GM10266 (cell line): ENCODE data around the gene CCDC12.

ENCODE experiments used
- DNase-seq: peaks from one replicate; pipeline ENCODE4 v3.0.0; 2012; ENCODE audit errors: extremely low spot score
- TF ChIP-seq, protein P1 (sequence below): IDR thresholded peaks from 2 replicates; pipeline ENCODE4 v1.5.1; 2012; ENCODE audit warnings: mild to moderate bottlenecking, low read depth; ENCODE audit not compliant: control insufficient read depth, insufficient read depth; ENCODE audit errors: missing control alignments

CCDC12 gene

DNA sequence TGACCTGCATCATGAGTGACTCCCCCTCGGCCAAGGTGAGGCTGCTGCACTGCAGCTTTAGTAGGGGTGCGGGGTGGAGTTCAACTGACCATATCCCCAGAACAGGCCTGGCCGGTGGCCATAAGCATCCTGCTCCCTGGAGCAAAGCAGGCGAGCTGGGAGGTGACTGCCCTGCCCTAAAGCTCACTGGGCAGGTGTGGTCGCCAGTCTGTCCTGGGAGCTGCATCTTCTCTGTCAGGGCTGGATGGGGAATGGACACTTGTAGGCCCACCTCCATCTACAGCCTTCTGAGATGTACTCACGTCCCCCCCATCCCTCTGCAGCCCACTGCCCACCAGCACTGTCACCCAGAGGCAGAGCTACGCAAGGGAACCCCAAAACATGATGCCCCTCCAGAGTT, 17.4 kb upstream of the CCDC12 start:
- TF ChIP-seq, protein P1, sequence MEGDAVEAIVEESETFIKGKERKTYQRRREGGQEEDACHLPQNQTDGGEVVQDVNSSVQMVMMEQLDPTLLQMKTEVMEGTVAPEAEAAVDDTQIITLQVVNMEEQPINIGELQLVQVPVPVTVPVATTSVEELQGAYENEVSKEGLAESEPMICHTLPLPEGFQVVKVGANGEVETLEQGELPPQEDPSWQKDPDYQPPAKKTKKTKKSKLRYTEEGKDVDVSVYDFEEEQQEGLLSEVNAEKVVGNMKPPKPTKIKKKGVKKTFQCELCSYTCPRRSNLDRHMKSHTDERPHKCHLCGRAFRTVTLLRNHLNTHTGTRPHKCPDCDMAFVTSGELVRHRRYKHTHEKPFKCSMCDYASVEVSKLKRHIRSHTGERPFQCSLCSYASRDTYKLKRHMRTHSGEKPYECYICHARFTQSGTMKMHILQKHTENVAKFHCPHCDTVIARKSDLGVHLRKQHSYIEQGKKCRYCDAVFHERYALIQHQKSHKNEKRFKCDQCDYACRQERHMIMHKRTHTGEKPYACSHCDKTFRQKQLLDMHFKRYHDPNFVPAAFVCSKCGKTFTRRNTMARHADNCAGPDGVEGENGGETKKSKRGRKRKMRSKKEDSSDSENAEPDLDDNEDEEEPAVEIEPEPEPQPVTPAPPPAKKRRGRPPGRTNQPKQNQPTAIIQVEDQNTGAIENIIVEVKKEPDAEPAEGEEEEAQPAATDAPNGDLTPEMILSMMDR, result no peak

DNA sequence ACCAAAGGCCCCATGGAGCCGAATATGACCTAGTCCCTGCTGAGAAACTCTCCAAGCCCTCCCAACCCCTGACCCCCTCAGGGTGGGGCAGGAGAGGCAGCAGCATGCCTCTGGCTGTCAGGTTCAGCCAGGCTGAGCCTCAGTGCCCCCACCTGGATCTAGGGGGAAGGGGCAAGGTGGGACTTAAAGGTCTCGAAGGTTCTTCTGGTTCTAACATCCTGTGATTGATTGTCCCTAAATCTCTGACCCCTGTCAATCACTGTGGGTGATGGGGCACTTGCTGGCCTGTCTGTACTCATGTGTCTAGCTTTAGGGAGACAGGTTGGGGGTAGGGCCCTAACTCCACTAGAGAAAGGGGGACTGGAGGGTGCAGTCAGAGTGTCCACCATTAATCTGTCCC, 16.7 kb upstream of the CCDC12 start:
- DNase-seq, result no peak
- TF ChIP-seq, protein P1, result no peak

More for the DNA sequence above, 17.4 kb upstream of the CCDC12 start:
- DNase-seq, result no peak

DNA sequence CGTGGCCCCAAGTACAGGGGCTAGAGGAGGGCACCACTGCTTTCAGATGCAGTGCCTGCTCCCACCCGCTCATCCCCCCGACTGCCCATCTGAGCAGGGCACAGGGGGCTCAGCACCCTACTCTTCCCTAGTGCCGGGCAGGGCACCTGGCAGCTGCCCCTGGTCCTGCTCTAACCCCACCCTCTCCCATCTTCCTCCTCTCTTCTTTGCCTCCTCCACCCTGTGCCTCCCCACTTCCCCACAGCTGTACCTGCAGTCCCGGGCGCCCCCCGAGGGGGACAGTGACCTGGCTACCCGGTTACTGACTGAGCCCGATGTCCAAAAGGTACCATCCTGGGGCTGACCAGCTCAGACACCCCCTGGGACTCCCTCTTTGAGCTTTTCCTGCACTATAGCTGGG, 15.7 kb upstream of the CCDC12 start:
- TF ChIP-seq, protein P1, result no peak
- DNase-seq, result no peak

DNA sequence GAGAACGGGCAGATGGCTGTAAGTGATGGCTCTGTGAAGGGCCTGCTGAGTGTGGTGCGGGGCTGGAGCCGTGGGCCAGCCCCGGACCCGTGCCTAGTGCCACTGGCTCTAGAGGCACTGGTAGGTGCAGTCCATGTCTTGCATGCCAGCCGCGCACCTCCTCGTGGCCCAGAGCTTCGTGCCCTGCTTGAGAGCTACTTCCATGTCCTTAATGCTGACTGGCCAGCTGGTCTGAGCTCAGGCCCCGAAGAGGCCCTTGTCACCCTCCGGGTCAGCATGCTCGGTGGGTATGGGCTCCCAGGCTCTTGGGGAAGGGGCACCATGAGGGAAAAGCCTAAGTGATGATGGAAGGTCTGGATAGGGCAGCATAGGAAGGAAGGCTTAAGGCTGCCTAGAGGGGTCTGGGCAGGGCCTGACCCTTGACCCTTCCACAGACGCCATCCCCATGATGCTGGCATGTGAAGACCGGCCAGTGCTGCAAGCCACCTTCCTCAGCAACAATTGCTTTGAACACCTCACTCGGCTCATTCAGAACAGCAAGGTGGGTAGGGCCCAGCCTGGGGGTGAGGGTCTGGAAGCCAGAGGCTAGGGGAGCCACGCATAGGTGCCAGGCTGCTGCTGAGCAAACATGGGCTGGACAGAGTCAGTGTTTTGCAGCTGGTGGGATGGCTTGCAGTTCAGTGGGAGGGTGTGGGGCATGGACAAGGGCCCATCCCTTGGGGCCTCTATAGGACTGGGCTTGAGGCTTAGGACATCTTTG, 15.0 kb upstream of the CCDC12 start:
- DNase-seq, result no peak
- TF ChIP-seq, protein P1, result no peak

DNA sequence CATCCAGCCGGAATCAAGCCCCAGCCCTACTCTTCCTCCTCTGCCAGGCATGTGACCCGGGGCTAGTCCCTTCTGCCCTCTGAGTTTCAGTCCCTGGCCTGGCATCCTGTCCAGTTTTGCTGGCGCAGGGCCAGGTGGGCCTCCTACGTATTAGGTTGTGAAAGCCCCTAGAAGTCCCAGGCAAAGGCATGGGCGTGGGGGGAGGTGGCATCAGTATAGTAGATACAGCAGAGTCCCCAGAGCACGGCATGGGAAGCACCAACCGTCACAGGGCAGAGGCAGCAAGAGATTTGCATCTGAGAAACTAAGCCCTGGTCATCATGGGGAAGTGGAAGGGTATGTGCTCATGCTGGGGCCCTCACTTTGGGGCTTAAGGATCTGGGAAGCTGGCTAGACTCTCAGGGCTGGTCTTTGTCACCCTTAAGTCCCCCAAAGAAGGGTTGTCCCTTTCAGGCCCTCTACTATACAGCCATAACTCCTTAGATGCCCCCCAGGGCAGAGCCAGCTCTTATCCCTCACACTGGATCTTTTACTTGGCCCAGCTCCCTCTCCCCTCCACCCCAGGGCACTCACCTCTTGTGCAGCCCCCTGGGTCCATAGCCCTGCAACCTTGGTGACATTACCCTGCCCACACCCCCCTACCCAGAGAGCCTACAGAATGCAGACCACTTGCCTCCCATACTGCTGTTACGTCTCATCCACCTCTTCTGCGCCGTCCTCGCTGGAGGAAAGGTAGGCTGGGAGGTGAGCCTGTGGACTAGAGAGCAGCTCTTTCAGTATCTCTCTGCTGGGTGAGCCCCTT, 14.2 kb upstream of the CCDC12 start:
- TF ChIP-seq, protein P1, result no peak
- DNase-seq, result peak; percentile 62

DNA sequence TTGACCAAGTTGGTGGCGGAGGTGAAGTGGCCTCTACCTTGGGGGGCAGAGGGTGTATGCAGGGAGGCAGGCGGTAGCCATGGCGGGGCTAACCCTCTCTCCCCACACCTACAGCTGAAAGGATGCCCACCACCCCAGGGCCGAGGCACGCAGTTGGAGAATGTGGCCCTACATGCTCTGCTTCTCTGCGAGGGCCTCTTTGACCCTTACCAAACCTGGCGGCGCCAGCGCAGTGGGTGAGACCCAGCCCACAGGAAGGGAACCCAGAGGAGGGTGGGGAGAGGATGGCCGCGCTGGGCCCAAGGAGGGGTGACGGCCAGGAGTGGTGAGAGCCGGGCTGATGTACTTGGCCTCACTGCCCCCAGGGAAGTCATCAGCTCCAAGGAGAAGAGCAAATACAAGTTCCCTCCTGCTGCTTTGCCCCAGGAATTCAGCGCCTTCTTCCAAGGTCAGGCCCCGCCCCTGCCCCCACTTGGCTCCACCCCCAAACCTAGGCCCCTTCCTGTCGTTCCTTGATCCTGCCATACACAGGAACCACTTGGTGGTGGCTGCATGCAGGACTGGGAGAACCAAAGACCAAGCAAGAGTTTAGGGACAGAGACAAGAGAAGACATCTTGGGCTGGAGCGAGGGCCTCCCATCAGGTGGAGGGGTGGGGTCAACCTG, 12.7 kb upstream of the CCDC12 start:
- TF ChIP-seq, protein P1, result no peak
- no peak for DNase-seq

DNA sequence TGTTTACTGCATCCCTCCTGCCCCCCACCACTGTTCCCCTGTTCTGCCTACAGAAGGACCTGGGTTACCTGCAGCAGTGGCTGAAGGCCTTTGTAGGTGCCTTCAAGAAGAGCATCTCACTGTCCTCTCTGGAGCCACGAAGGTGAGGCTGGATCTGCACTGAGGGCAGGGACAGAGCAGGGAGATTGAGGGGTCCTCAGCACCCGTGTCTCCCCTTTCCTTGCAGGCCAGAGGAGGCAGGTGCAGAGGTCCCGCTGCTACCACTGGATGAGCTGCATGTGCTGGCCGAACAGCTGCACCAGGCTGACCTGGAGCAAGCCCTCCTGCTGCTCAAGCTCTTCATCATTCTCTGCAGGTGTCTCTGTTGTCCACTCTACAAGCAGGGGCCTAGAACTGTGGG, 12.1 kb upstream of the CCDC12 start:
- DNase-seq, result no peak
- TF ChIP-seq, protein P1, result no peak
